Measurements from ENCODE around the gene CRACDL.
A peak's percentile ranks its signal among the peaks of the same experiment; 100 is the strongest.

Gene CRACDL

DNA sequence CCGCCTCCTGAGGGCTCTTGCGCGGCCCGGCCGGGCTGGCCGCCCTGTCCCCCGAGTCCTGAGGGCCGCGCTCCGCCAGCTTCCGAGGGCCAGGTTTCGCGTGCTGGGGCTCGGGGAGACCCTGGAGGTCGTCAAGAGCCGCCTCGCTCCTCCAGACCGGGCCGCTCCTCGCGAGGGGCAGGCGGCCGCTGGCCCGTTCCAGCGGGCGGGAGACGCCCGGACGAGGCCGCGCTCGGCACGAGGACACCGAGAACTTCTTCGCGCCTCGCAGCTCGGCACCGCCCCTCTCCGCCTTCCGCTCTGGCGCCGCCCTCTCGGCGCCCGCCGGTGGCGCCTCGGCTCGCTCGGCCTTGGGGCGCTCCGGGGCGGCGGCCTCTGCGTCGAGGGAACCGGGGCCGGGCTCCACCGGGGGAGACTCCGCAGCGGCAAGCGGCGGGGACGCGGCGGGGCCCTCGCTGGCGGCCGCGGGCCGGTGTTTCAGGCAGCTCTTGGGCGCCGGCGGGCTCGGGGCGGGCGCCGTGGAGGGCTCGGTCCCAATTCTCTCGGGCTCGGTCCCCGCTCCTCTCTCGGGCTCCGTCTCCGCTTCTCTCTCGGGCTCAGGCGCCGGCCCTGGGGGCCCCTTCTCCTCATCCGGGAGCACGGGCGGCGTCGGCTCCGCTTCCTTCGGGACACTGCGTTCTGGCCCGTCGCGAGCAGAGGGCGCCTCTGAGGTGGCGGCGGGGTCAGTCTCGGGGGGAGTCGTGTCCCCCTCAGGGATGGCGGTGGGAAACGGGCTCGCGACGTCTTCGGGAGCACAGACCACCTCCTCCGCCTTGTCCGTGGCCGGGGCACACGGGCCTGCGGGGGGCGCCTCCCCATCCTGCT, 113.5 kb downstream of the CRACDL start:
- DNase-seq = peak; percentile 69

DNA sequence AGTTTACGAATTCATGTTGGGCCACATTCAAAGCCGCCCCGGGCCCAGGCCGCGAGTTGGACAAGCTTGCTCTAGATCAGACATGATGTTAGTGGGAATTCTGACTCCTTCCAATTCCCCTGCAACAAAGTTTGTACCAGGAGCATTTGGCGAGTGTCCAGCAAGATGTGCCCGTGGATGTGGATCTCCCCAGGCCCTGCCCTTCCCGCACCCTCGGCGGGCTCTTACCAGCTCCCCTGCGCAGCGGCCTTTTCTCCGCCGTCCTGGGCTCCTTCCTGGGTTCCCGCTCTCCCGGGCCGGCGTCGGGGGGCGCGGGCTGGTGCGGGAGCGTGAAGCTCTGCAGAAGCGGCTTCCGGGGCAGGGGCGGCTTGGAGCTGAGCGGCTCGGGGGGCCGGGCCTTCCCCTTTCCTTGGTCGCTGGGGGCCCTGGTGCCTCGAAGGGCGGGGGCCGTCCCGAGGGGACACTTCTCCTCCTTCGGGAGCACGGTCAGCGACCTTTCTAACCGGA, 114.3 kb downstream of the CRACDL start:
- no peak for DNase-seq

DNA sequence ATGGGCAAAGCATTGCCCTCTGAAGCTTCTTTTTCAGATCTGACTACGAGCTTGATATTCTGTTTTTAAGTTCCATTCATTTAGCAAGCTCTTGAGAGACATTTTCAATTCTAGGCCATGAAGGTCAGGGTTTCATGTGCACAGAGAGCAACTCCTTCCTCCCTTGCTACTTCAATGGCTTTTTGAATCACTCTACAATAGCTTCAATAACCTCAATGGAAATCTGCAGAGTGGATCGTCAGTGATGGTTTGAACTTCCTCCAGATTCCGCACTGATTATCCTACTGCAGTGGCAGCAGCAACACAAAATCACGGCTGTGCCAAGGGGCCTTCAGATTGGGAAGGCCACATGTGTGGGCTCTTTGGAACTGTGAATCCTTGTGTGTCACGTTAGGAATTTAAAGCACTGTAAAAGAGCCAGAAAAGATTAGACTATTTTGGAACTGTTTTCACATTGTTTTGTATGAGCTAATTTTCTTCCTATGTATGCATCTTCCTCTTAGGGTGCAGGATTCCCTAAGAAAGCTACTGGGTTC, 116.7 kb downstream of the CRACDL start:
- no peak for DNase-seq

DNA sequence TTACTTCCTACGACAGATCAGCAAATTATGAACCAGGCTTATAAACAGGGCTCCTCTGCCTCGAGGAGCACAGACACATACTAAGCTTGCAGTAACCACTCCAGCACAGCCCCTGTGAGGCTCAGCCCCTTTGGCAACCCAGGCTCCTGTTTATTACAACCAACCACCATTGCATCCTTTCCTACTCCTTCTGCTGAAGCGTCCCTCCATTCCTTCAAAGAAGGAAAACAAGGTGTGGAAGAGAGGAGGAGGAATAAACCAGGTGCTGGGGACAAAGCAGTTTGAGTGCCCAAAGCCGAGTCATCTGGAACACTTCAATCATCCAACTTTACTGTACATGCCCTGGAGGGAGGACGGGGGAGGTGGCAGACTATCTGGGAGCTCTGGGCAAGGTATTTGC, 117.9 kb downstream of the CRACDL start:
- no peak for DNase-seq

DNA sequence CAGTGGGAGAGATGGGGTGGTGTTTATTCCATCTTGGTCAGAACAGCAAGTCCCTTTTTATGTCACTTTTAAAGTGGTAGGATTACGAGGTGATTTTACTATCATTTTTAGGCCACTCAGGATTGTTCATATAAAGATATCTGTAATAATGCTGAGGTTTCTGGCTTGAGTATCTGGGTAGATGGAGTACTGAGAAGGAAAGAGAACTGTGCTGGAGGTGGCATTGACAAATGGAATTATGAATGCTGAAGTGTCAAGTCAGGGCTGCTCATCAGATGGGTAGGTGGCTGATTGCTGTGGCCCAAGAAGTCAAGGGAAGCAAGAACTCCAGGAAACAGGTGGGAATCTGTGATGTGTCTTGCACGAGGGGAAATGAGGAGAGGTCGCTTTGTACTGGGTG, 119.7 kb downstream of the CRACDL start:
- no peak for DNase-seq

DNA sequence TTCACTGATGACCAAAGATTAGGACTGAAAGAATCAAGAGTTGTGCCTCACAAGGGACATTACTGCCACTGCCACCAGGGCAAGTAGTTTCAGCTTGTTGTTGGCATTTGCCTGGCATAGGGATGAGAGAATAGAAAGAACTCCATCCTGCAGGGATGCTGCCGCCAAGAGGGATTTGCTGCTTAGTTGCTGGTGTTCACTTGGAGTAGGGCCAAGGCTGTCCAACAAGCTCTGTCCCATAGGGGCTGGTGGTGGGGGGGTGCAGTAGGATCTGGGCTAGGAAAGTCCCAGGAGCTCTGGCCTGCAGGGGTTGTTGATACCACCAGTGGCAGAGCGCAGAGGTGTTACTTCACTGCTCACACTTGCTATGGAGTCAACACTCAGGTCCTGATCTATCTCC, 120.2 kb downstream of the CRACDL start:
- DNase-seq = no peak

DNA sequence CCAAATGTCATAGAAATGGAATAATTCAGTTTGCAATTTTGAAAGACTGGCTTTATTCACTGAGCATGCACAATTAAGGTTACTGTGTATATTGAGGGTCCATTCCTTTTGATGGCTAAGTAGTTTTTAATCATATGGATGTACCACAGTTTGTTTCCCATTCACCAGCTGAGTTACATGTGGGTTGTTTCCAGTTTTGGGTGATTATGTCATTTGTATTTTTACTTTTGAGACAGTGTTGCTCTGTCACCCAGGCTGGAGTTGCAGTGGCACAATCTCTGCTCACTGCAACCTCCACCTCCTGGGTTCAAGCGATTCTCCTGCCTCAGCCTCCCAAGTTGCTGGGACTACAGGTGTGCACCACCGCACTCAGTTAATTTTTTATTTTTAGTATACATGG, 124.3 kb downstream of the CRACDL start:
- no peak for DNase-seq

DNA sequence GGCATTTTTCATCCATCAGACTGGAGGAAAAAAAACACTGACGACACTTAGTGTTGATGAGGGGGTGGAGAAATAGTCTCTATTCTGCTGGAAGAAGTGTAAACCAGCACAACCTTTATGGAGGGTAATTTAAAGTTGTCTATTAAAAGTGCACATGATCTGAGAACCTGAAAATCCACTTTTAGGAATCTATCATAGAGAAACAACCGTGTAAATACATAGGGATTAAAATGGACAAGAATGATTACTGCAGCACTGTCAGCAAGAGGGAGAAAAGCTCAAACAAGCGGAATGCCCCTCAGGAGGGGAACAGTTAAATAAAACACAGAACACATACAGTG, 125.5 kb downstream of the CRACDL start:
- no peak for DNase-seq

DNA sequence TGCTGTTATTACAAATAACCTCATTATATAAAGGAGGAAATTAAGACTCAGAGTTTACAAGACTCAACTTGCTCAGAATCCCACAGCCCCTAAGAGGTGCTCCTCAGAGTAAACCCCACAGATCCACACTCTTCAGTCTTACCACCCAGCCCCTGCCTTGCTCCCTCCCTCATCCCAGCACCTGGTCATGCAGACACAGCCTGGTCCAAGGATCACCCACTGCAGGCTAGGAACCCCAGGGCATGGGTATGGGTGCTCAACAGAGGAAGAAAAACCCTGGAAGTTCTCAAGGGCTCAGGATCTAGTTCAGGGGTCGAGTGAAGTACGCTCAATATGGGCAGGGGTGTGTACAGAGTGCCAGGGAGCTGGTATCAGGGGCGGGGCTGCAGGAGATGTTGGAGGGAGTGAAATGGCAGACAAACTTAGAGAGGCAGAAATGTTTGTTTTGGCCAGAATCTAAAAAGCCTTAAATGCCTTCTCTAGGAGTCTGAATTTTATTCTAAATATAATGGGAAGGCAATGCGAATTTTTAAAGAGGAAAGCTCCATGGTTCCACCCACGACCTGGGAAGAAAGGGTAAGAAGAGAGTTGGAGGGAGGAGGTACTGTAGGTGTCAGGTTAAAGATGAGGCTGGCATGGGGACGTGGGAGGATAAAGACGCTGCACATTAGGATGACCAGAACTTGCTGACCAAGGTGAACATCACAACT, 126.0 kb downstream of the CRACDL start:
- no peak for DNase-seq

DNA sequence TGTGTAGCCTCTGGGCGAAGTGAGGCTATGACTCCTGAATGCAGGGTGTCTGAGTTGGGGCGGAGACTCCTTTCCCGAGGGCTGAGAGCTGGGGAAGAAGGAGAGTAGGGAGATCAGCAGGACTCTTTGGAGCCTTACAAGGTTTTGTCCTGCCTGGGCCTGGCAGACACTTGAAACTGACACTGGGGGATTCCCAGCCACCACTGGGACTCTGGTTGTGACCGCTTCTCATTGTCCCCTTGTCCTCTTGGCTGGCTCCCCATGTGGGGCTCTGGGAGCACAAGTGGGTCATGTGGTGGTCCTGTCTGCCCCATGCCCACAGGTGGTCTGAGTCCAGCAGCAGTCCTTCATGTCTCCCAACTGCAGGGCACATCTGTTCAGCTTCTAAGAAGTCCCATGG, 126.9 kb downstream of the CRACDL start:
- no peak for DNase-seq

DNA sequence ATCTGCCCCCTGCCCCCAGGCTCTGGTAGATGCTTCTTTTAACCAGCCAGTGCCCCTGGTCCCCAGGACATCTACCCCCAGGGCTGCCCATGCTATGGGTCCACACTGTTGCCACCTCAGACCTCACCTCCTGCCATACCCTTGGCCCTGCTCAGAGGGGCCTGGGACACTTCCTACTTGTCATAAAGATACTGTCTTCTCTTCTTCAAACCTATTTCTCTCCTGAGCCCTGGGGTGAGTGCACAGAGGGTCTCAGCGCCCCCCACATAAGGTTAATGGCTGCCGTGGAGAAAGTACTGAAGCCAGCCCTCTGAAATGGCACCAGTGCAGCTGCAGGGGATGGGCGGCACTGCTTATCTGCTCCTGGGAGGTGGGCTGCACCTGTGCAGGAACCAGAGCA, 127.5 kb downstream of the CRACDL start:
- DNase-seq = no peak

DNA sequence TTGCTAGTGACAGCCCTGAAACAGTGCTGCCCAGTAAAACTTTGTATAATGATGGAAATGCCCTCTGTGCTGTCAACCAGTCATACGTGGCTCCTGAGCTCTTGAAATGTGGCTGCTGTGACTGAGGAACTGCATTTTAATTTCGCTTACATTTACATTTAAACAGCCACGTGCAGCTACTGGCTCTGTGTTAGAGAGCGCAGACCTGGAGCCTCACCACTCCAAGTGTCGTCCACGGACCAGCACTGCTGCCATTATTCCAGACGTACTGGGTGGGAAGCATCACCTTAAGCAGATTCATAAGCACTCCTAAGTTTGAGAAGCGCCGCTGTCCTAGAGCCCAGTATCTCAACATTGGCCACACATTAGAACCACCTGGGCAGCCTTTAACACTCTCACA, 128.1 kb downstream of the CRACDL start:
- DNase-seq = no peak

DNA sequence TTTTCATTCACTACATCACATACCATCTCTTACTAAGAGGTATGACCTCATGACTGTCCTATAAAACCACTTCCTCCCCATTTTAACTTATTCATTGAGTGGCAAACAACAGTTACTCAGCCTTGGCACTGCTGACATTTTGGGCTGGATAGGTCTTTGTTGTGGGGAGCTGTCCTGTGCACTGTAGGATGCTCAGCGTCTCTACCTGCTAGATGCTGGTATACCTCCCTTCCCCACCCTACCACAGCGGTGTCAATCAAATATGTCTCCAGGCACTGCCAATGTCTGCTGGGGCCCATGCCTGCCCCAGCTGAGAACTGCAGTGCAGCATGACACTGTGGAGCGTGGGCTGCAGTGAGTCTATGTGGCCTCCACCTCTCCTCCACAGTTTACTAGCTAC, 128.8 kb downstream of the CRACDL start:
- no peak for DNase-seq

DNA sequence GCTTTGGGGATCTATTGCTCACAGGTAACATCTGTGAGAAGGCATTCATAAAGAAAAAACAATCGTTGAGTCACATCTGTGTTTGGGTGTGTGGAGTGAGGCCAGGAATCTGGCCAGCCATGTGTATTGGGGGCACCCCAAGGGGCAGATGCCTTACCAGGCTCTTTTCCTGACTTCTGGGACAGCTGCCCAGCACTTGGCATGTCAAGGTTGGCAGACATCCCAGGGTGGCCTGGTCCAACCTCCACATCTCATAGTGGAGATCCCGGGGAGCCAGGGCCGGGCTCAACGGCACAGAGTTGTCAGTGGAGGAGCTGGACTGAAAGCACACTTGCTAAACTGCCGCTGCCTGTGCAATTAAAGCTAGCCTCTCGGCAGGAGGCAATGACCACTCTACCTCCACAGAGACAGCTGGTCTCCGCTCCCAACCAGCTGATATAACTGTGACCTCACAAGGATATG, 129.8 kb downstream of the CRACDL start:
- no peak for DNase-seq

DNA sequence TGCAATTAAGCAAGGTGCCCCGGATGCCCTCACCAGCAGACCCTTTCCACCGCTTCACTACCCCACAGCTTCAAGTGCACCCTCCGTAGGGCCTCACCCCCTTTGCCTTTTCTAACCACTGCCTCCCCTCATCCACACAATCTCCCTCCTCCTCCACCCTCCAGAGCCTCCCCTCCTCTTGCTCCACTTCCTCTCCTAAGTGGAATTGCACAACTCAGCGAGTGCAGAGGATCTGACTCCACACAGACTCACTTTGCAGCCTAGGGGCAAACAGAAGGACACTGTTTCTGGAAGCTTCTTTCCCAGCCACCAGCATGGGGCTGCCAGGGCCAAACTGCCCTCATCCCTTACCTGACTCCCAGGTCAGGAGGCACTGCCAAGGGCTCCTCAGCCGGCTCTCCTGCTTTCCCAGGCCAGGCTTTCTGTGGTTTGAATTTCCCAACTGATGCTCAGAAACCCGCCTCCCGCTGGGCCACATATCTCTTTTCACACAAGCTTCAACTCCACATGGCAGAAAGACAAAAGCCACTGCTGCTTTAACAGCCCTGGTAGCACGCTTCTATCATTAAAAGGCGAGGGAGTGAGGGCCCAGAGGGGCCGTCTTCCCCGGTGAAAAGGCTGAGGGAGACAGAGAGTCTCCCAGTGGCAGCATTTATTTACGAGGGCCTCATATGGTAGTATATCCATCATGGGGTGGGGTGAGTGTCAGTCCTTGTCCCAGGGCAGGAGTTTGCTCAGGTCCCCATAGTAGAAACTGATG, 130.4 kb downstream of the CRACDL start:
- no peak for DNase-seq

DNA sequence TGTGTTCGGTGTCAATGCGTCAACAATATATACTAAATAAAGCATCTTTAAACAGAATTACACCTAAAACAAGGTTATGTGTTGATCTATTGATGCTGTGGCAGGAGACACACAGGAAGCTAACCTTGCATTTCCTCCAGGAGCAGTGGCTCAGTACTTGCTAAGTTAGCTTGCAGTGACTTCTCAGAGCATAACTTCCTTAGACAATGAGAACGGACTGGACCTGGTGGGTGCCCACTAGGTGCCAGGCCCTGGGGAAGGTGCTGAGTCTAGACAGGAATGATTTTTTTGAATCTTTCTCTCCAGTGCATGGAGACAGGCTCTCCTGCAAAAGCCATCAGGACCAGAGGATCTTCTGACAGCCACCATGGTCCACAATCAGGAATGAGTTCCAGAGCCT, 131.3 kb downstream of the CRACDL start:
- no peak for DNase-seq

DNA sequence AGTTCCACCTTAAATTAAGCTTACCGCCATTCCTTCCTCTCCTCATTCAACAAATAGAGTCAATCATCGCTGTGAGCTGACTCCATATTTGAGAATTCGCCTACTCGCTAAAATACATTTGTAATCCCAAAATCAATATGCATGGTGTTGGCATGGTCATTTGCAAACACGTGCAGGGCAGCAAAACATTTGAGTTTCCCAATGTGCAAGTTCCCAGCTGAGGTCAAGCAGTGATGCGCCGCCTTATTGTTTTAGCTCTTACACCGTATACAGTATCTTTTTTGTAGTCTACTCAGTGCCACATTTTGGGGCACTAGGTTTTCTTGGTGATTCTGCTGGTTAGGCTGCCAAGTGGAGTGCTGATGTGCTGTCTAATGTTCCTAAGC, 131.8 kb downstream of the CRACDL start:
- DNase-seq = no peak

DNA sequence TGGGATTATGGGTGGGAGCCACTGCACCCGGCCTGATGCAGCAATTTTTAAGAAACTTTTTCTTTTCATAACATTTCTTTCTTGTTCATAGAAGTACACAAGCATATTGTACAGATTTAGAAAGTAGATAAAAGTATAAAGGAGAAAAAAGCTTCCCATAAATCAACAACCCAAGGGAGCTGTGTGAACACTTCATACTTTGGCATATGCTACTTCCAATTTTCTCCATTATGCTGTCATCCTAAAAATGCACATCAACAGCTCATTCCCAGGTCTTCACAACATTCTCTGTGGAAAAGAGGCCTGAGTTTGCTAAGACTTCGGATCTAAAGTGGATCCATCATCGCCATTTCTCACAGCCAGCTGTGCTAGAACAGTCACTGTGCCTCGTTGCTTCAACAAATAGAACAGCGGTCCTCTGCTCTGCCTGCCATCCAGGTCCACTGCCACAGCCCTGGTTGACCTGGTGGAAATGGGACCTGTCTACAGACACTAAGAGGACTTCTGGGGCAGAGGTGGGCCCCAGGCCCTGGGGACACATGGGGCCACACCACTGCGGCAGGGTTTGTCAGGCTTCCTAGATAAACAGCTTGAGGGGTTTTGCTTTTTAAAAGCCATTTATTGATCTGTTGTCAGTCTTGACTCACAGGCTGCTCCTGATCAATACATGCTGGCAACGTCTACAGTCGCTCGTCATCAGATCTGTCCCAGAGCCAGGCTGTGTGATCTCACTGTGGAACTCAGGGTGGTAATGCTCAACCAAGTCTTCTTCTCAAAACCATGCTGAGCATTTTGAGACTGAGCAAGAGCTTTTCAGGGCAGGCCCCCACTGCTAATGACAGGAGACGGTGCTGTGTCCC, 132.4 kb downstream of the CRACDL start:
- DNase-seq = no peak

DNA sequence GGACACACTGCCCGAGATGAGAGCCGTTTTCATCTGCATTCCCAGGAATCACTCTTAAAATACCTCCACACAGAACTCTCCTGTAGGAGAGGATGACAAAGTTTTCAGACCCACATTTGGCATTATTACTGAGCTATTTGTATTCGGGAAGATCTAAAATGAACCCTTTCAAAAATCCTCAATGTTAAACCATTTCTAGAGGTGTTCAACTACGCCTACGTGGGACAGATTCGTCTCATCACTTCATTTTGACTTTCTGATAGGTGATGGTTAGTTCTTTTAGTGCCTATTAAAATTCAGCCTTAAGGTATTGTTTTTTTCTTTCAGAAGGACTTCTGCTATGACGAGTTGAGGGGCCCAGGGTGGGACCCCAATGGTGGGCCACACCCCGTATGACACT, 133.7 kb downstream of the CRACDL start:
- DNase-seq = no peak

DNA sequence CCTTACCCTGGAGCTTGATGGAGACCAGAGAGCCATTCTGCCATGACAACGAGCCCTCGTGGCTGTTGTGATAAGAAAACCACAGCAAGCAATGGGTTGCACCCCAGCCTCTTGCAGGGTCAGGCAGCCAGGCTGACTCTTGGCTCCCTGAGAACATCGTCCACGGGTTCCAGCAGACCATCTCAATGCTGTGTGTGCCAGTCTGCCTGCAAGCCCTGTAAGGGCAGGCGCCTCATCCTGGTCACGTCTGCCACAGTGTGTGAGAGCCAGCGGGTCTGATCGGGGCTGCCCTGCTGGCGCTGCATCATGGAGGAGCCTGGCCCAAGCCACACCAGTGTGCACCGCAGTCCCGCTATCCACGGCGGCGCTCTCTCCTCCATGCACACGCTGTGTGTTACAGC, 134.1 kb downstream of the CRACDL start:
- DNase-seq = no peak

DNA sequence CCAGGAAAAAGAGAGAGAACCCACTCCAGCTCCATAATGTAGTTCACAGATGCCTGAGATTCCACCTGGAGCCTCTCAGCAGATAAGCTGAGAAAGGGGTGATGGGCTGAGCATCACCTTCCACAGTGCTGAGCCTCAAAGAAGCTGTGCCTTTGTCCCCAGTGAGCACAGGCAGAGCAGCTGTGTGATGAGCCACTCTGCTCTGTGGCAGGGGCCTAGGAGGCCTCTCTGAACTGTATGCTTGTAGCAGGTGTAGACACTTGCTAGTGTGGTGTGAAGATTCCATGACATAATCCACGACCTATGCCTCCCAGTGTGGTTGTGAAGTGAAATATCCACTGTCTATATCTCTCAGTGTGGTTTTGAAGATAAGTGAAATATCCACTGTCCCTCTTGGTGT, 134.7 kb downstream of the CRACDL start:
- no peak for DNase-seq

DNA sequence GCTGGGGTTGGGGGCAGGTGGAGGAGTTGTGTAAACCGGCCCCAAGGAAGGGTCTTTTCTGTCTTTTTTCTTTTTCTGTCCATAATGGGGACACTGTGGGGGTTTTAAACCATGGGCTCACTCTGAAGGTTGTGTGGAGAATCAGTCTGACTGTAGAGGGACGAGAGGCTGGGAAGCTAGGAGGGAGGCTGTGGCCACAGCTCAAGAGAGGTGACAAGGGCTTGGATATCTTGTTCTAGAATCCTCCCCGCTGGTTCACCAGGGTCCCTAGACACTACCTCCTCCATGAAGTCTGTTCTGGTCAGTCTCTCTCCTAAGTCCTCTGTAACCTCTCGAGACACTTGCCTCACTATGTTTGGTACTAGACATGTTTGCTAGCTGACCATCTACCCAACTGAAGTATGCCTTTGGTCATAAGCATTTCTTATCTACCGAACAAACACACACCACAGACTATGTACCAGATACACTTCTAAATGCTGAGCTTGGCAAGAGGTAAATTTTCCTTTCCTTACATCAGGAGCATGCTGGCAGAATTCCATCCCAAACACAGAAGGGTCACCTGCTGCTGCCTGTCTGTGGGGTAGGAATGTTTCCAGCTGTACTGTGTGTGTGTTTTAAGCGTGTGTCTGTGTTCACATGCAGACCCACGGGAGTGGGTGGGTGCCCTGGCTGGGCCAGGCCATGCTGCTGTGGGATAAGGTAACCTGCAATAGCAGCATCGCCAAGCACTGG, 135.5 kb downstream of the CRACDL start:
- no peak for DNase-seq

Data from CD4-positive, alpha-beta T cell treated with Interleukin-21 for 1 hour (primary cell).